ENCODE results near the gene CEP112. TPM values are rescaled to one million over a fixed set of nuclear protein-coding genes. Genes with fewer than 3 reads are reported as not detected.
A peak's percentile ranks its signal among the peaks of the same experiment; 100 is the strongest.

CEP112 gene
- polyA plus RNA-seq, 1 donor (not counting 4 experiments of a cell fraction or from before 2014, with no cell fraction given) = 2.6 TPM

GRCh38 chr17:65888649-65889048, 303.3 kb downstream of the CEP112 start:
- no peaks in the 10 kb centered on the region for H4K20me1 ChIP-seq (ENCODE audit: control insufficient read depth, extremely low read depth, insufficient read depth, low read length)
- peaks cover 7% of the 10 kb centered on the region for H3K4me1 ChIP-seq (ENCODE audit: control insufficient read depth, extremely low read depth, insufficient read depth, low read length)
- no peak for TF ChIP-seq EZH2 (IDR thresholded peaks at IDR 0.05; ENCODE audit: low read length)
- TF ChIP-seq, protein P1, sequence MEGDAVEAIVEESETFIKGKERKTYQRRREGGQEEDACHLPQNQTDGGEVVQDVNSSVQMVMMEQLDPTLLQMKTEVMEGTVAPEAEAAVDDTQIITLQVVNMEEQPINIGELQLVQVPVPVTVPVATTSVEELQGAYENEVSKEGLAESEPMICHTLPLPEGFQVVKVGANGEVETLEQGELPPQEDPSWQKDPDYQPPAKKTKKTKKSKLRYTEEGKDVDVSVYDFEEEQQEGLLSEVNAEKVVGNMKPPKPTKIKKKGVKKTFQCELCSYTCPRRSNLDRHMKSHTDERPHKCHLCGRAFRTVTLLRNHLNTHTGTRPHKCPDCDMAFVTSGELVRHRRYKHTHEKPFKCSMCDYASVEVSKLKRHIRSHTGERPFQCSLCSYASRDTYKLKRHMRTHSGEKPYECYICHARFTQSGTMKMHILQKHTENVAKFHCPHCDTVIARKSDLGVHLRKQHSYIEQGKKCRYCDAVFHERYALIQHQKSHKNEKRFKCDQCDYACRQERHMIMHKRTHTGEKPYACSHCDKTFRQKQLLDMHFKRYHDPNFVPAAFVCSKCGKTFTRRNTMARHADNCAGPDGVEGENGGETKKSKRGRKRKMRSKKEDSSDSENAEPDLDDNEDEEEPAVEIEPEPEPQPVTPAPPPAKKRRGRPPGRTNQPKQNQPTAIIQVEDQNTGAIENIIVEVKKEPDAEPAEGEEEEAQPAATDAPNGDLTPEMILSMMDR (optimal IDR thresholded peaks at IDR 0.05 in 1 of 3, IDR thresholded peaks at IDR 0.05 in 1 of 3, conservative IDR thresholded peaks at IDR 0.05 in 1 of 3; ENCODE audit: extremely low read depth in 1 of 3, insufficient read depth in 2 of 3, low read length in 3 of 3) = no peak
- no peak overlapping the region for H3K9ac ChIP-seq (ENCODE audit: control insufficient read depth, extremely low read depth, insufficient read depth, low read length)
- no peaks in the 10 kb centered on the region for H3K27me3 ChIP-seq (ENCODE audit: control insufficient read depth, extremely low read depth, insufficient read depth, low read length)
- no peak overlapping the region for H3K27ac ChIP-seq (ENCODE audit: control insufficient read depth, insufficient read depth, low read length)
- no peak overlapping the region for H3K4me2 ChIP-seq (ENCODE audit: control insufficient read depth, extremely low read depth, insufficient read depth, low read depth, low read length)
- no peak overlapping the region for H2AFZ ChIP-seq (ENCODE audit: control insufficient read depth, low read length)
- no peaks in the 10 kb centered on the region for H3K9me1 ChIP-seq (ENCODE audit: control insufficient read depth, extremely low read depth, insufficient read depth, low read length)
- dilution Hi-C loops (cut with MboI; ENCODE audit: extremely low pct_ligation_motif_present, low sequenced_read_pairs) = no loop called here
- H3K9me3 ChIP-seq (ENCODE audit: control insufficient read depth, low read depth, low read length) = no peaks in the 10 kb centered on the region
- DNase-seq (ENCODE audit: low read depth, low spot score) = no peak
- no peak overlapping the region for H3K4me3 ChIP-seq (ENCODE audit: control insufficient read depth in 2 of 3, extremely low read depth in 1 of 3, insufficient read depth in 2 of 3, low read depth in 1 of 3, low read length in 3 of 3)
- no peaks in the 10 kb centered on the region for H3K79me2 ChIP-seq (ENCODE audit: control insufficient read depth, insufficient read depth, low read length)
- no peaks in the 10 kb centered on the region for H3K36me3 ChIP-seq (ENCODE audit: control insufficient read depth in 2 of 2, extremely low read depth in 1 of 2, insufficient read depth in 2 of 2, low read length in 2 of 2)
- no peak for FAIRE-seq

- FAIRE-seq (no peak), DNase-seq (ENCODE audit: low read depth, low spot score) (no peak)
- dilution Hi-C loops (cut with MboI; ENCODE audit: extremely low pct_ligation_motif_present, low sequenced_read_pairs) = no loop called here
- TF ChIP-seq EZH2 (IDR thresholded peaks at IDR 0.05; ENCODE audit: low read length) = no peak
- TF ChIP-seq, protein P1 (optimal IDR thresholded peaks at IDR 0.05 in 1 of 3, IDR thresholded peaks at IDR 0.05 in 1 of 3, conservative IDR thresholded peaks at IDR 0.05 in 1 of 3; ENCODE audit: extremely low read depth in 1 of 3, insufficient read depth in 2 of 3, low read length in 3 of 3) = no peak
- H3K4me3 ChIP-seq (ENCODE audit: control insufficient read depth in 2 of 3, extremely low read depth in 1 of 3, insufficient read depth in 2 of 3, low read depth in 1 of 3, low read length in 3 of 3) = no peak overlapping the region
- H3K79me2 ChIP-seq (ENCODE audit: control insufficient read depth, insufficient read depth, low read length) = no peaks in the 10 kb centered on the region
- no peak overlapping the region for H3K9ac ChIP-seq (ENCODE audit: control insufficient read depth, extremely low read depth, insufficient read depth, low read length)
- H3K36me3 ChIP-seq (ENCODE audit: control insufficient read depth in 2 of 2, extremely low read depth in 1 of 2, insufficient read depth in 2 of 2, low read length in 2 of 2) = no peaks in the 10 kb centered on the region
- H3K27me3 ChIP-seq (ENCODE audit: control insufficient read depth, extremely low read depth, insufficient read depth, low read length) = no peaks in the 10 kb centered on the region
- H4K20me1 ChIP-seq (ENCODE audit: control insufficient read depth, extremely low read depth, insufficient read depth, low read length) = no peaks in the 10 kb centered on the region
- H2AFZ ChIP-seq (ENCODE audit: control insufficient read depth, low read length) = no peak overlapping the region
- peaks cover 7% of the 10 kb centered on the region for H3K4me1 ChIP-seq (ENCODE audit: control insufficient read depth, extremely low read depth, insufficient read depth, low read length)
- H3K27ac ChIP-seq (ENCODE audit: control insufficient read depth, insufficient read depth, low read length) = no peak overlapping the region
- peak overlapping the region; percentile 53 for H3K4me2 ChIP-seq (ENCODE audit: control insufficient read depth, extremely low read depth, insufficient read depth, low read depth, low read length)
- no peaks in the 10 kb centered on the region for H3K9me1 ChIP-seq (ENCODE audit: control insufficient read depth, extremely low read depth, insufficient read depth, low read length)
- H3K9me3 ChIP-seq (ENCODE audit: control insufficient read depth, low read depth, low read length) = no peaks in the 10 kb centered on the region
These were observed 305.4 kb downstream of the CEP112 start for GRCh38 chr17:65886315-65887245.

Data from keratinocyte (primary cell).